H1 (cell line): ENCODE data around the gene AGAP1. TPM values are rescaled to one million over a fixed set of nuclear protein-coding genes. Genes with fewer than 3 reads are reported as not detected.

Experiments
- ATF2 ChIP-seq: IDR thresholded peaks from 2 replicates; pipeline ENCODE4 v1.6.1; 2012; ENCODE audit warnings: low read length, inconsistent platforms
- BCL11A ChIP-seq, 2 experiments: IDR thresholded peaks; one replicate each; pipeline ENCODE4 v1.6.1; 2011; ENCODE audit warnings: low read depth in 2 of 2, low read length in 2 of 2, mild to moderate bottlenecking in 2 of 2
- CBX8 ChIP-seq: fragments of 300-800, 300-1000 bp; sonication (generic); IDR thresholded peaks from 2 replicates; pipeline ENCODE4 v1.7.1; 2016; ENCODE audit warnings: low read depth, low read length, borderline replicate concordance
- CHD2 ChIP-seq: IDR thresholded peaks from 2 replicates; pipeline ENCODE4 v1.6.1; 2012; ENCODE audit warnings: low read length, improper control_type of control experiment
- CTBP2 ChIP-seq: IDR thresholded peaks from 2 replicates; pipeline ENCODE4 v1.7.0; 2011; ENCODE audit warnings: borderline replicate concordance, mild to moderate bottlenecking, moderate library complexity, mixed read lengths, low read length; ENCODE audit not compliant: insufficient read depth, insufficient read length
- CTCF ChIP-seq, 3 experiments: IDR thresholded peaks; 1 replicate in 2 of 3; 2 replicates in 1 of 3; pipeline versions ENCODE4 v1.5.1 to v1.6.1; 2011; ENCODE audit warnings: low read length in 3 of 3, mild to moderate bottlenecking in 3 of 3, inconsistent platforms in 2 of 3, low read depth in 1 of 3, moderate library complexity in 1 of 3; ENCODE audit not compliant: insufficient read depth in 1 of 3; ENCODE audit errors: control extremely low read depth in 1 of 3
- JUN ChIP-seq: IDR thresholded peaks from 2 replicates; pipeline ENCODE4 v1.6.1; 2011; ENCODE audit warnings: low read depth, mild to moderate bottlenecking, improper control_type of control experiment, low read length
- JUND ChIP-seq: IDR thresholded peaks from 2 replicates; pipeline ENCODE4 v1.6.1; 2011; ENCODE audit warnings: mild to moderate bottlenecking, improper control_type of control experiment, low read length
- KDM1A ChIP-seq: fragments of 200-600, 300-600 bp; sonication (generic); IDR thresholded peaks from 2 replicates; pipeline ENCODE4 v1.7.1; 2016; ENCODE audit warnings: mild to moderate bottlenecking, low read length, borderline replicate concordance
- KDM4A ChIP-seq: IDR thresholded peaks from one replicate; pipeline ENCODE4 v1.7.1; 2012; ENCODE audit warnings: low read depth, mild to moderate bottlenecking, moderate library complexity, low read length, inconsistent platforms; ENCODE audit not compliant: severe bottlenecking
- NANOG ChIP-seq: IDR thresholded peaks from 2 replicates; pipeline ENCODE4 v1.6.1; 2011; ENCODE audit warnings: low read length, low read depth, mild to moderate bottlenecking, inconsistent platforms; ENCODE audit not compliant: insufficient read depth, poor library complexity, severe bottlenecking
- RBBP5 ChIP-seq: IDR thresholded peaks from 2 replicates; pipeline ENCODE4 v1.7.1; 2012; ENCODE audit warnings: low read depth, mild to moderate bottlenecking, inconsistent platforms, low read length, moderate library complexity, borderline replicate concordance
- TCF12 ChIP-seq: IDR thresholded peaks from 2 replicates; pipeline ENCODE4 v1.6.1; 2011; ENCODE audit warnings: low read depth, mild to moderate bottlenecking, low read length
- polyA plus RNA-seq, 7 experiments: library from polyadenylated mRNA; depleted of rRNA in 3 of 7; stranded (reverse) in 5 of 7; unstranded in 2 of 7; fragments of >200 nt in 5 of 7; fragments of 200-250 nt in 2 of 7; gene quantifications; 1 replicate in 5 of 7; 2 replicates in 1 of 7; 4 replicates in 1 of 7; pipeline versions ENCODE4 v1.2.1 to v1.2.3, GENCODE V29; 2011 to 2013; ENCODE audit warnings: missing spikeins in 2 of 7, mixed read lengths in 2 of 7
- total RNA-seq: library from RNA; stranded (reverse); fragmentation: NEBNext Ultra II Directional; extraction: Animal tissue kit (Norgen Biotek cat#: 25700); gene quantifications from 2 replicates; pipeline ENCODE4 v1.2.1, GENCODE V29; 2021

The AGAP1 gene
- total and polyA plus RNA-seq, 2 of the 8 experiments (the other 6 are each of a cell fraction or from before 2014, with no cell fraction given) = 18.1 to 39.4 TPM

- TF ChIP-seq CTBP2 = no peak
- peak; percentile 36 for TF ChIP-seq KDM4A
- TF ChIP-seq NANOG = peak; percentile 6
- TF ChIP-seq ATF2 = no peak
- TF ChIP-seq TCF12 = no peak
- no peak for TF ChIP-seq JUND
- no peak for TF ChIP-seq KDM1A
- no peak for TF ChIP-seq CBX8
- no peak for TF ChIP-seq JUN
- TF ChIP-seq CHD2 = no peak
- no peak for TF ChIP-seq BCL11A (IDR thresholded peaks at IDR 0.05; ENCODE audit: low read depth in 2 of 2, low read length in 2 of 2)
- TF ChIP-seq CTCF (IDR thresholded peaks at IDR 0.05; ENCODE audit: control extremely low read depth in 1 of 3, insufficient read depth in 1 of 3, low read depth in 1 of 3, low read length in 3 of 3) = peak; percentile 58 to 78 (median 67)
- TF ChIP-seq RBBP5 = peak; percentile 3; the same call in 1 of the 2 replicates
These were observed 176.4 kb downstream of the AGAP1 start (continued) for GRCh38 chr2:235669983-235670962.
